Measurements from ENCODE around the gene CDKN1C. TPM values are rescaled to one million over a fixed set of nuclear protein-coding genes. Genes with fewer than 3 reads are reported as not detected.

Gene CDKN1C
- polyA plus RNA-seq, 1 of the 3 experiments (the other 2 are of a cell fraction): 1.6 TPM

- POLR2A ChIA-PET: no interaction called here
Observed at GRCh38 chr11:2844996-2845395, 40.6 kb downstream of the CDKN1C start.

GRCh38 chr11:2844116-2844842 is 41.3 kb downstream of the CDKN1C start:
- WGBS (ENCODE audit: low lambda C conversion rate): 84% methylated on average over 10 of the region's 19 CpGs
- POLR2A ChIA-PET: no interaction called here

More at GRCh38 chr11:2844996-2845395, 40.6 kb downstream of the CDKN1C start:
- H3K4me2 ChIP-seq: no peak overlapping the region
- H3K36me3 ChIP-seq (replicated peaks in 1 of 2; ENCODE audit: control insufficient read depth in 1 of 2, insufficient read depth in 2 of 2, low read length in 1 of 2): no peaks in the 10 kb centered on the region
- H3K9ac ChIP-seq: no peak overlapping the region
- H4K20me1 ChIP-seq (ENCODE audit: insufficient read depth): no peaks in the 10 kb centered on the region
- no peak overlapping the region for H3K27ac ChIP-seq (ENCODE audit: low read depth in 2 of 2, low read length in 1 of 2)
- H3K9me2 ChIP-seq: no peaks in the 10 kb centered on the region
- no peak for DNase-seq
- CTCF ChIA-PET: no interaction called here
- H3K79me2 ChIP-seq (ENCODE audit: insufficient read depth): no peaks in the 10 kb centered on the region
- H3K27me3 ChIP-seq (ENCODE audit: insufficient read depth): no peaks in the 10 kb centered on the region
- no peak overlapping the region for H3K4me3 ChIP-seq (ENCODE audit: low read depth in 2 of 2, low read length in 1 of 2)
- no peaks in the 10 kb centered on the region for H3F3A ChIP-seq (replicated peaks; ENCODE audit: insufficient read depth)
- peaks cover 0 to 8% of the 10 kb centered on the region in 2 experiments; a peak in 1 of 4 replicates for H3K4me1 ChIP-seq (ENCODE audit: control insufficient read depth in 1 of 2, insufficient read depth in 2 of 2, low read depth in 1 of 2, low read length in 1 of 2)
- 74% methylated on average over 4 of the region's 12 CpGs for WGBS (ENCODE audit: low lambda C conversion rate)
- no peaks in the 10 kb centered on the region for H3K9me3 ChIP-seq
- no peak for TF ChIP-seq FOXJ3 (CRISPR knock-in tag; IDR thresholded peaks at IDR 0.05)
- H2AFZ ChIP-seq (ENCODE audit: low read depth): no peak overlapping the region

More at GRCh38 chr11:2844116-2844842, 41.3 kb downstream of the CDKN1C start:
- no peaks in the 10 kb centered on the region for H4K20me1 ChIP-seq (ENCODE audit: insufficient read depth)
- H3K9ac ChIP-seq: no peak overlapping the region
- no peaks in the 10 kb centered on the region for H3K79me2 ChIP-seq (ENCODE audit: insufficient read depth)
- H3K4me2 ChIP-seq: no peak overlapping the region
- no peak overlapping the region for H2AFZ ChIP-seq (ENCODE audit: low read depth)
- no peaks in the 10 kb centered on the region for H3K9me2 ChIP-seq
- no peak for DNase-seq
- H3K4me3 ChIP-seq (ENCODE audit: low read depth in 2 of 2, low read length in 1 of 2): no peak overlapping the region
- no peak for TF ChIP-seq CTCF (IDR thresholded peaks at IDR 0.05)
- TF ChIP-seq ZBTB33 (IDR thresholded peaks at IDR 0.05; ENCODE audit: borderline replicate concordance, low read depth): no peak
- TF ChIP-seq RXRA (IDR thresholded peaks at IDR 0.05; ENCODE audit: borderline replicate concordance, low read depth): no peak
- TF ChIP-seq PBX3 (IDR thresholded peaks at IDR 0.05): no peak
- CTCF ChIA-PET: no interaction called here
- H3K9me3 ChIP-seq: no peaks in the 10 kb centered on the region
- H3K27me3 ChIP-seq (ENCODE audit: insufficient read depth): no peaks in the 10 kb centered on the region
- H3K27ac ChIP-seq (ENCODE audit: low read depth in 2 of 2, low read length in 1 of 2): no peak overlapping the region
- peaks cover 0 to 13% of the 10 kb centered on the region in 2 experiments; a peak in 1 of 4 replicates for H3K4me1 ChIP-seq (ENCODE audit: control insufficient read depth in 1 of 2, insufficient read depth in 2 of 2, low read depth in 1 of 2, low read length in 1 of 2)
- H3K36me3 ChIP-seq (replicated peaks in 1 of 2; ENCODE audit: control insufficient read depth in 1 of 2, insufficient read depth in 2 of 2, low read length in 1 of 2): no peaks in the 10 kb centered on the region
- no peaks in the 10 kb centered on the region for H3F3A ChIP-seq (replicated peaks; ENCODE audit: insufficient read depth)

All from SK-N-SH (cell line).